Keratinocyte (primary cell): ENCODE data around the gene GATAD2B.

ENCODE experiments used
- CTCF ChIP-seq, 3 experiments: IDR thresholded peaks in 1 of 3; conservative IDR thresholded peaks in 1 of 3; optimal IDR thresholded peaks in 1 of 3; 2 replicates in 2 of 3; 3 replicates in 1 of 3; pipeline versions ENCODE3 to v1.5.1; 2011; ENCODE audit warnings: low read length in 3 of 3, mild to moderate bottlenecking in 3 of 3, moderate library complexity in 2 of 3, control low read depth in 1 of 3, inconsistent platforms in 1 of 3; ENCODE audit not compliant: insufficient read depth in 2 of 3; ENCODE audit errors: extremely low read depth in 1 of 3
- EZH2 ChIP-seq: IDR thresholded peaks from one replicate; pipeline ENCODE4 v1.6.1; 2012; ENCODE audit warnings: inconsistent platforms, mild to moderate bottlenecking, low read length, moderate library complexity

DNA sequence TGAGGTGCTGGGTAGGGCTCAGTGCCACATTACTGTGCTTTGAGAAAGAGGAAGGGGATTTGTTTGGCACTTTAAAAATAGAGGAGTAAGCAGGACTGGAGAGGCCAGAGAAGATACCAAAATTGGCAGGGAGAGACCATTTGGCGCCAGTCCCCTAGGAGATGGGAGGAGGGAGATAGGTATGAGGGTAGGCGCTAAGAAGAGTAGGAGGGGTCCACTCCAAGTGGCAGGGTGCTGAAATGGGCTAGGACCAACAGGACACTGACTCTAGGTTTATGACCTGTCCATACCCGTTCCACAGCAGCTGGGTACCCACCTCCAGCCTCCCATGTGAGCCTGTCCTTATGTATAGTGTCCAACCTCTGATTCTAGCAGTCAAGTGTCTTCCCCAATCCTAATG lies 36.7 kb upstream of the GATAD2B start:
- no peak for TF ChIP-seq EZH2
- no peak for TF ChIP-seq CTCF (optimal IDR thresholded peaks at IDR 0.05 in 1 of 3, IDR thresholded peaks at IDR 0.05 in 1 of 3, conservative IDR thresholded peaks at IDR 0.05 in 1 of 3; ENCODE audit: extremely low read depth in 1 of 3, insufficient read depth in 2 of 3, low read length in 3 of 3)
